Lower lobe of right lung (tissue), 2 donors: ENCODE data around the gene DZIP1L. TPM values are rescaled to one million over a fixed set of nuclear protein-coding genes. Genes with fewer than 3 reads are reported as not detected.

Source experiments
- ATAC-seq, 2 donors: fragments of 200-7000 bp; cut with Tn5 transposase; one replicate each; pipeline ENCODE4 v1.9.1; 2020 to 2022; ENCODE audit warnings: mild to moderate bottlenecking in 2 of 2, moderate library complexity in 2 of 2
- DNase-seq: peaks from one replicate; pipeline ENCODE4 v3.0.0-alpha.2; 2020
- H3K27ac ChIP-seq: fragments of 200-600 bp; one replicate; pipeline ENCODE4 v1.8.0; 2022
- H3K27me3 ChIP-seq: fragments of 200-600 bp; one replicate; pipeline ENCODE4 v1.8.0; 2022; ENCODE audit warnings: low read depth
- H3K36me3 ChIP-seq: fragments of 200-600 bp; one replicate; pipeline ENCODE4 v1.8.0; 2022; ENCODE audit warnings: mild to moderate bottlenecking
- H3K4me1 ChIP-seq: fragments of 200-600 bp; one replicate; pipeline ENCODE4 v1.8.0; 2022
- H3K4me3 ChIP-seq: fragments of 200-600 bp; one replicate; pipeline ENCODE4 v1.8.0; 2022; ENCODE audit warnings: mild to moderate bottlenecking
- H3K9me3 ChIP-seq: fragments of 200-600 bp; one replicate; pipeline ENCODE4 v1.8.0; 2022
- CTCF ChIP-seq: fragments of 200-600 bp; IDR thresholded peaks from one replicate; pipeline ENCODE4 v1.8.0; 2022; ENCODE audit warnings: antibody characterized with exemption, mild to moderate bottlenecking
- intact Hi-C: fragments of 100-400 bp; cut with DNase I; formaldehyde crosslinking; loops from one replicate; pipeline ENCODE4 v1.11.0; 2022
- total RNA-seq: library from RNA; stranded (reverse); fragmentation: NEBNext Ultra II Directional; extraction: Animal tissue kit (Norgen Biotek cat#: 25700); gene quantifications from one replicate; pipeline ENCODE4 v1.2.1, GENCODE V29; 2021
- donor health status: DM: no; HTN: yes; CAD: no; lungs with severe emphysema.

DZIP1L gene
- total RNA-seq, 1 donor from 2014 or later: 19.9 TPM

GRCh38 chr3:138082085-138082991, 33.1 kb downstream of the DZIP1L start:
- intact Hi-C loops: no loop called here
- ATAC-seq: peak; percentile 18 to 37

GRCh38 chr3:138081371-138082084, 33.9 kb downstream of the DZIP1L start:
- Histone ChIP-seq H3K36me3 (peaks cover 69% of the 10 kb centered on the region), H3K4me1 (no peaks in the 10 kb centered on the region), H3K4me3 (no peak overlapping the region), H3K9me3 (no peaks in the 10 kb centered on the region), H3K27ac (no peak overlapping the region), H3K27me3 (no peaks in the 10 kb centered on the region)
- DNase-seq (no peak), ATAC-seq (peak; percentile 21 to 22)
- intact Hi-C loops: no loop called here
- no peak for TF ChIP-seq CTCF

More at GRCh38 chr3:138082085-138082991, 33.1 kb downstream of the DZIP1L start:
- no peak overlapping the region for H3K4me3 ChIP-seq
- H3K27me3 ChIP-seq: no peaks in the 10 kb centered on the region
- no peak overlapping the region for H3K27ac ChIP-seq
- peaks cover 72% of the 10 kb centered on the region for H3K36me3 ChIP-seq
- no peaks in the 10 kb centered on the region for H3K4me1 ChIP-seq
- no peak for TF ChIP-seq CTCF
- no peaks in the 10 kb centered on the region for H3K9me3 ChIP-seq
- DNase-seq: no peak

- H3K9me3 ChIP-seq: no peaks in the 10 kb centered on the region
- intact Hi-C loops: no loop called here
- DNase-seq: no peak
- no peaks in the 10 kb centered on the region for H3K27me3 ChIP-seq
- peaks cover 64% of the 10 kb centered on the region for H3K36me3 ChIP-seq
- no peak for TF ChIP-seq CTCF
- no peak overlapping the region for H3K4me3 ChIP-seq
- H3K4me1 ChIP-seq: no peaks in the 10 kb centered on the region
- no peak overlapping the region for H3K27ac ChIP-seq
- ATAC-seq: no peak
Observed at GRCh38 chr3:138079901-138080300, 35.5 kb downstream of the DZIP1L start.

- Histone ChIP-seq H3K27ac (no peak overlapping the region), H3K27me3 (no peaks in the 10 kb centered on the region), H3K36me3 (peaks cover 60% of the 10 kb centered on the region), H3K4me3 (no peak overlapping the region), H3K9me3 (no peaks in the 10 kb centered on the region), H3K4me1 (no peaks in the 10 kb centered on the region)
- TF ChIP-seq CTCF: no peak
- intact Hi-C loops: no loop called here
- ATAC-seq: no peak
- no peak for DNase-seq
Observed at GRCh38 chr3:138078901-138079344, 36.5 kb downstream of the DZIP1L start.

GRCh38 chr3:138078096-138078495, 37.3 kb downstream of the DZIP1L start:
- Histone ChIP-seq H3K4me1 (no peaks in the 10 kb centered on the region), H3K27me3 (no peaks in the 10 kb centered on the region), H3K36me3 (peaks cover 54% of the 10 kb centered on the region), H3K27ac (no peak overlapping the region), H3K4me3 (no peak overlapping the region), H3K9me3 (no peaks in the 10 kb centered on the region)
- TF ChIP-seq CTCF: no peak
- no peak for DNase-seq
- ATAC-seq: no peak
- intact Hi-C loops: no loop called here
